GF-D8 (cell line): ENCODE results near the gene RPP14.
A peak's percentile ranks its signal among the peaks of the same experiment; 100 is the strongest.

ENCODE experiments used
- DNase-seq: peaks from one replicate; lab custom pipeline; 2025; lab: John Stamatoyannopoulos, UW

RPP14 gene

DNA sequence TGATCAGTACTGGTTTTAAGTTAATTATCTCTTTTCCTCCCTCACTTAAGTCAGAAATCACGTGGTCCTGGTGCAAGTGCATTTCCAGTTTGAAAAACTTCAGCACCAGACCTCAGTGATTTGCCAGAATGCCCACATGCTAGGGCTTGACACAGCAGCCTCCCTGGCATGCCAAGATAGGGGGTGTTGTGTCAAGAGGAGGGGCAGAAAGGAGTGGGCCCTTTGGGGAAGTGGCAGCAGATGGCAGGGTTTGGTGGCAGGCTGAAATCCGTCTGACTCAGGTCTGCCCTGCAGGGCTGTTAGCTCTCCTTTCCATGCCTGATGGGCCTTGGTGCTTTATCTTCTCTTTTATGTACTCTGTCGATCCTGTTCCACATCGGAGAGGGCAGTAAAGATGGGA lies 50.0 kb downstream of the RPP14 start:
- DNase-seq, result peak; percentile 80

DNA sequence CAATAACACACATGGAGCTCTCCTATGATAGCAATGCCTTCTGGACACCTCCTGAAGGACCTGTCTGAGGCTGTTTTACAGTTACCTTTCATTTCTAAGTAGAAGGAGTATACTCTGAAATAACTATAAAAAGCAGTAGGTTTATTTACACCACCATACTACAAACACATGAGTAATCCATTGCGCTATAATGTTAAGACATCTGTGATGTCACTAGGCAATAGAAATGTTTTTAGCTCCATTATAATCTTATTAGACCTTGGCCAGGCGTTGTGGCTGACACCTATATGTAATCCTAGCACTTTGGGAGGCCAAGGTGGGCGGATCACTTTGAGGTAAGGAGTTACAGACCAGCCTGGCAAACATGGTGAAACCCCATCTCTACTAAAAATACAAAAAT lies 51.4 kb downstream of the RPP14 start:
- DNase-seq, result no peak

DNA sequence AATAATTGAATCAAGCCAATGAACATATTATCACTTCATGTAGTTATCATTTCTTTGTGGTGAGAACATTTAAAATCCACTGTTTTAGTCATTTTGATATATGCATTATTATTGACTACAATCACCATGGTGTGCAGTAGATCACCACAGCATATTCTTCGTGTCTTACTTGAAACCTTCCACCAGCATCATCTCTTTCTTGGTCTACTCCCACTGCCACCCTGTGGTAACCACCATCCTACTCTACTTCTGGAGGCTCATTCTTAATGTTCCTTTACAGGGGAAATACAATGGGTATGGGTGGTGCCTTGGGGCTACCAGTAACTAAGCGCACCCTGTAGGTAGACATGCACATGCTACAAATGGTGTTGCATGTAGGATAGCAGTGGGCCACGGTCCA lies 52.0 kb downstream of the RPP14 start:
- DNase-seq, result no peak

DNA sequence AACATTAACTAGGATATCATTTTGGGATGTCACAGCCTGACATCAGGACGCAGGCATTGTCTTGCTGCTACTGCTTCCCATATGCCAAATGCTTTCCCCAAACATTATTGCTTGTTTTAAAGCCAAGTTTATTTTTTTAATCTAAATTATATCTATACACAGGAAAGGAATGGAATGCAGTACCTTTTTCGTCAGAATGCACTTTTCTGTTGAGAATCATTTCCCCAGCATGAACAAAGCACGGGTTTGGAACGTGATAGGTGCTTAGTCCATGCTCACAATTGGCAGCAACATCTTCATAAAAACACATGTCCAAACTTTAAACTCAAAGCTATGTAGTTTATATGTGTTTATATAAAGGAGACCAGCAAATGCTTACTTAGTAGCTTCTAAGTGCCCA lies 52.8 kb downstream of the RPP14 start:
- DNase-seq, result no peak

DNA sequence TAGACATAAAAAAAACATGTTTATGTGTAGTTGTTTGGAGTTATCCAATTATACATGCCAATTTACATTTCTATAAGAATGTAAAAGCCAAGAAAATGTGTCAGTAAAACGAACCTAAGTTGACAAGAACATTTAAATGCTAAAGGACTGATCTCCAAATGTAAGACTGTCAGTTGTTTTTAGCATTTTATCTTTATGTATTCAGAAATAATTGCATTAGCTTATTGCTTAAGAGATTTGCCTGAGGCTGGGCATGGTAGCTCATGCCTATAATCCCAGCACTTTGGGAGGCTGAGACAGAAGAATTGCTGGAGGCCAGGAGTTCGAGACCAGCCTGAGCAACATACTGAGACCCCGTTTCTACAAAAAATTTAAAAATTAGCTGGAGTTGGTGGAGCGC lies 53.6 kb downstream of the RPP14 start:
- DNase-seq, result no peak

DNA sequence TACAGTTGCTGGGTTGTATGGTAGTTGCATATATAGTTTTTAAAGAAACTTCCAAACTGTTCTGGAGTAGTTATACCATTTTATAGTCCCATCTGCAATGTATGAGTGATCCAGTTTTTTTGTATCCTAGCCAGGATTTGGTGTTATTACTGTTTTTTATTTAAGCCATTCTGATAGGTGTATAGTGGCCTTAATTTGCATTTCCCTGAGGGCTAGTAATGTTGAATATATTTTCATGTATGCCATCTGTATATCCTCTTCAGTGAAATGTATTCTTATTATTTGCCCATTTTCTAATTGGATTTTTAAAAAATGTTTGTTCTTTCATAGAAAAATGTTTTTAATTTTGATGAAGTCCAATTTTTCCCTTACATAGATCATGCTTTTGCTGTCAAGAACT lies 55.8 kb downstream of the RPP14 start:
- no peak for DNase-seq

DNA sequence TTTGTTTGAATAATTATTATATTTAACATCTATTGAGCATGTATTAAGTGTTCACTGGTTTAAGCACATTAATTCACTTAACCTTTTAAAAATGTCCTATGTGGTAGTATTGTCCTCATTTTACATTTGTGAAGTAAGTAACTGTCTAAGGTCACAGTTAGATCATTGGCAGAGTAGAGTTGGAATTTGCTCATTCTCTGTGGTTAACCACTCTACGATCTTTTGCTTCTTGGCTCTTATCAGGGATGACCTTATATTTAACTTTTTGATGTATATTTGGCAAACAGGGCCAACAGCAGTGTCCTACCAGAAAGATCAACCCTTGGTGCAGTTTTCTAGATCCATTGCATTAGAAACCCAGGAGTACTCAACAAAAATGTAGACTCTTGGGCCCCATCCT lies 60.7 kb downstream of the RPP14 start:
- DNase-seq, result peak; percentile 33

DNA sequence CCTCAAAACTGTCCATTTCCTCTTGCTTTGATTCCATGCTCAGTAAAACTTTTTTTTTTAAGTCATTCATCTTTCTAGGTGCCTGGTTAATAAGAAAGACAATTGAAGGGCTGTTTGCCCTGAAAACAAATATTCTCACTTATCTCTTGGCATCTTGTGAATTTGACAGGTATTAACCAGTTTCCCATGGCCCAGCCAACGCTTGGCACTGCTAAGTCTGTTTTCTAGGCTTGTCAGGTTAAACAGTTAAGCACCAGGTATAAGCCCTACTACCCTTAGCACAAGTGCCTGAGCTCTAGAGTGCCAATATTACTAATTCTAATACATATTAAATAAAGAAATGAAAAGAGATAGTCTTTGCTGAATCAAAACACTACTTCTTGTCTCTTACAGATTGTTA lies 63.0 kb downstream of the RPP14 start:
- DNase-seq, result no peak
